IMR-90 (cell line): ENCODE results near the gene ALKBH3. TPM values are rescaled to one million over a fixed set of nuclear protein-coding genes. Genes with fewer than 3 reads are reported as not detected.

Experiments
- ATAC-seq: fragments of 200-7000 bp; cut with Tn5 transposase; 2 replicates; pipeline ENCODE4 v1.9.1; 2020; ENCODE audit warnings: low read depth, mild to moderate bottlenecking, moderate library complexity
- BruUV-seq: library from RNA; stranded (reverse); fragments of 400-500 nt; replicated peaks from 2 replicates; lab custom pipeline; 2021; lab: Mats Ljungman, UMichigan
- CTCF ChIA-PET: fragments of 300-600 bp; formaldehyde crosslinking; extraction: SDS; loops from one replicate; lab custom pipeline; 2021; ENCODE audit warnings: antibody characterized with exemption; lab: Yijun Ruan, JAX
- POLR2A ChIA-PET: fragments of 300-600 bp; sonication (Branson Sonifier 250); formaldehyde crosslinking; loops from one replicate; lab custom pipeline; 2022; ENCODE audit warnings: antibody characterized with exemption; ENCODE audit not compliant: unreplicated experiment; lab: Charles Lee
- DNase-seq: peaks from one replicate; pipeline ENCODE4 v3.0.0; 2013
- H2AFZ ChIP-seq: replicated peaks from 2 replicates; pipeline ENCODE3; 2013; ENCODE audit warnings: low read length, mild to moderate bottlenecking; ENCODE audit not compliant: poor library complexity
- H2AK5ac ChIP-seq: 2 replicates; pipeline ENCODE4 v1.6.1; 2013; ENCODE audit warnings: low read depth, low read length, inconsistent platforms
- H2AK9ac ChIP-seq: replicated peaks from 2 replicates; pipeline ENCODE3; 2013; ENCODE audit warnings: mild to moderate bottlenecking, low read depth, low read length, moderate library complexity; ENCODE audit not compliant: poor library complexity
- H2BK120ac ChIP-seq: 2 replicates; pipeline ENCODE4 v1.6.1; 2013; ENCODE audit warnings: low read depth, low read length, inconsistent platforms
- H2BK15ac ChIP-seq: 3 replicates; pipeline ENCODE4 v1.6.1; 2013; ENCODE audit warnings: low read depth, low read length, inconsistent platforms
- H2BK20ac ChIP-seq: 2 replicates; pipeline ENCODE4 v1.6.1; 2013; ENCODE audit warnings: low read depth, mild to moderate bottlenecking, inconsistent platforms, low read length, moderate library complexity
- H2BK5ac ChIP-seq: 2 replicates; pipeline ENCODE4 v1.6.1; 2013; ENCODE audit warnings: mild to moderate bottlenecking, low read depth, low read length, inconsistent platforms; ENCODE audit not compliant: poor library complexity, severe bottlenecking
- H3K14ac ChIP-seq: replicated peaks from 2 replicates; pipeline ENCODE4 v1.6.1; 2013; ENCODE audit warnings: low read depth, low read length, inconsistent platforms
- H3K18ac ChIP-seq: 2 replicates; pipeline ENCODE4 v1.6.1; 2013; ENCODE audit warnings: low read depth, low read length, control low read depth
- H3K23ac ChIP-seq: 2 replicates; pipeline ENCODE4 v1.6.1; 2013; ENCODE audit warnings: low read depth, low read length, inconsistent platforms
- H3K27ac ChIP-seq: 2 replicates; pipeline ENCODE4 v1.5.1; 2013; ENCODE audit warnings: mild to moderate bottlenecking, control low read depth, low read length; ENCODE audit not compliant: insufficient read depth
- H3K27me3 ChIP-seq: 2 replicates; pipeline ENCODE4 v1.6.1; 2013; ENCODE audit warnings: low read length; ENCODE audit not compliant: control insufficient read depth, insufficient read depth
- H3K36me3 ChIP-seq: 2 replicates; pipeline ENCODE4 v1.6.1; 2013; ENCODE audit warnings: low read length, mixed read lengths; ENCODE audit not compliant: control insufficient read depth, insufficient read depth
- H3K4ac ChIP-seq: 2 replicates; pipeline ENCODE4 v1.6.1; 2013; ENCODE audit warnings: low read depth, low read length, inconsistent platforms
- H3K4me1 ChIP-seq: 2 replicates; pipeline ENCODE4 v1.6.1; 2013; ENCODE audit warnings: low read length, mixed read lengths; ENCODE audit not compliant: control insufficient read depth, insufficient read depth
- H3K4me2 ChIP-seq: 2 replicates; pipeline ENCODE4 v1.6.1; 2013; ENCODE audit warnings: low read depth, mild to moderate bottlenecking, control low read depth, low read length, moderate library complexity
- H3K4me3 ChIP-seq: 2 replicates; pipeline ENCODE4 v1.5.1; 2013; ENCODE audit warnings: low read depth, mild to moderate bottlenecking, control low read depth, low read length, moderate library complexity; ENCODE audit not compliant: insufficient read depth
- H3K56ac ChIP-seq: 2 replicates; pipeline ENCODE4 v1.6.1; 2013; ENCODE audit warnings: low read length, inconsistent platforms; ENCODE audit not compliant: insufficient read depth; ENCODE audit errors: extremely low read depth
- H3K79me1 ChIP-seq, 2 experiments: 2 replicates each; pipeline ENCODE4 v1.6.1; 2013; ENCODE audit warnings: low read length in 2 of 2, inconsistent platforms in 1 of 2, low read depth in 1 of 2
- H3K9ac ChIP-seq: 2 replicates; pipeline ENCODE4 v1.6.1; 2013; ENCODE audit warnings: low read depth, low read length, control low read depth
- H3K9me1 ChIP-seq: 2 replicates; pipeline ENCODE4 v1.6.1; 2013; ENCODE audit warnings: low read length, inconsistent platforms; ENCODE audit not compliant: insufficient read depth
- H3K9me3 ChIP-seq: 2 replicates; pipeline ENCODE4 v1.6.1; 2013; ENCODE audit warnings: low read length; ENCODE audit not compliant: control insufficient read depth, insufficient read depth
- H4K20me1 ChIP-seq: 2 replicates; pipeline ENCODE4 v1.6.1; 2013; ENCODE audit warnings: low read length, inconsistent platforms; ENCODE audit not compliant: insufficient read depth
- H4K5ac ChIP-seq: 2 replicates; pipeline ENCODE4 v1.6.1; 2013; ENCODE audit warnings: mild to moderate bottlenecking, low read depth, low read length, control low read depth
- H4K8ac ChIP-seq, 2 experiments: 2 replicates each; pipeline ENCODE4 v1.6.1; 2013; ENCODE audit warnings: low read depth in 2 of 2, low read length in 2 of 2, control low read depth in 1 of 2, inconsistent platforms in 1 of 2
- H4K91ac ChIP-seq: 2 replicates; pipeline ENCODE4 v1.6.1; 2013; ENCODE audit warnings: low read depth, low read length, inconsistent platforms; ENCODE audit not compliant: insufficient read depth
- BHLHE40 ChIP-seq: fragments of 150-350 bp; IDR thresholded peaks from 2 replicates; pipeline ENCODE4 v1.6.1; 2016; ENCODE audit warnings: mild to moderate bottlenecking, low read depth, low read length
- CEBPB ChIP-seq: IDR thresholded peaks from 2 replicates; pipeline ENCODE4 v1.6.1; 2012; ENCODE audit warnings: low read depth, low read length, improper control_type of control experiment
- CHD1 ChIP-seq: IDR thresholded peaks from 2 replicates; pipeline ENCODE4 v1.6.1; 2012; ENCODE audit warnings: low read depth, low read length, improper control_type of control experiment
- ELK1 ChIP-seq: fragments of 150-350 bp; IDR thresholded peaks from 2 replicates; pipeline ENCODE4 v1.6.1; 2016; ENCODE audit warnings: low read depth, mild to moderate bottlenecking, low read length, moderate library complexity, borderline replicate concordance
- FOS ChIP-seq: fragments of 150-350 bp; IDR thresholded peaks from 2 replicates; pipeline ENCODE4 v1.6.1; 2016; ENCODE audit warnings: low read depth, low read length
- MAFK ChIP-seq: IDR thresholded peaks from 2 replicates; pipeline ENCODE4 v1.6.1; 2012; ENCODE audit warnings: low read depth, low read length, improper control_type of control experiment
- NFE2L2 ChIP-seq: fragments of 150-350 bp; IDR thresholded peaks from 2 replicates; pipeline ENCODE4 v1.6.1; 2016; ENCODE audit warnings: low read depth, mild to moderate bottlenecking, low read length
- RFX5 ChIP-seq: IDR thresholded peaks from 2 replicates; pipeline ENCODE4 v1.8.0; 2012; ENCODE audit warnings: low read depth, mild to moderate bottlenecking, low read length, moderate library complexity
- SMC3 ChIP-seq: fragments of 150-350 bp; IDR thresholded peaks from 2 replicates; pipeline ENCODE4 v1.6.1; 2016; ENCODE audit warnings: low read depth, mild to moderate bottlenecking, antibody characterized with exemption, low read length, moderate library complexity
- WGBS, 2 experiments: methylation state at CpG; one replicate each; pipeline versions ENCODE4 v1.1.5 to v1.1.7; 2013; ENCODE audit warnings: missing lambda C conversion rate in 2 of 2; ENCODE audit not compliant: insufficient read length in 1 of 2; ENCODE audit errors: extremely low coverage in 2 of 2; 5-methylcytosine and 5-hydroxymethylcytosine counted together
- dilution Hi-C: fragments of 300-500 bp; cut with HindIII; formaldehyde crosslinking; loops from one replicate; pipeline ENCODE4 v1.14.3; 2018; ENCODE audit warnings: low sequenced_read_pairs; ENCODE audit not compliant: unreplicated experiment
- in situ Hi-C: fragments of 300-500 bp; cut with MboI; formaldehyde crosslinking; loops from 3 replicates; pipeline ENCODE4 v1.14.3; 2019; ENCODE audit warnings: low sequenced_read_pairs, inconsistent platforms, mixed read lengths
- intact Hi-C: fragments of 100-400 bp; cut with micrococcal nuclease; formaldehyde crosslinking; loops from 2 replicates; pipeline ENCODE4 v1.10.0; 2022
- polyA plus RNA-seq, 3 experiments: library from polyadenylated mRNA; depleted of rRNA; stranded (reverse); fragments of >200 nt; gene quantifications; 2 replicates each; pipeline ENCODE4 v1.2.3, GENCODE V29; 2012; ENCODE audit warnings: low replicate concordance in 1 of 3
- total RNA-seq: library from RNA; depleted of rRNA; stranded (reverse); fragments of >200 nt; gene quantifications from 2 replicates; pipeline ENCODE4 v1.2.3, GENCODE V29; 2012
- TF ChIP-seq, protein P1 (sequence below): conservative IDR thresholded peaks from 2 replicates; pipeline ENCODE4 v1.5.1; 2012; ENCODE audit warnings: mild to moderate bottlenecking, low read depth, low read length, improper control_type of control experiment
- TF ChIP-seq, protein P2 (sequence below): fragments of 150-350 bp; IDR thresholded peaks from 2 replicates; pipeline ENCODE4 v1.6.1; 2017; ENCODE audit warnings: mild to moderate bottlenecking, antibody characterized with exemption, low read length, low read depth

Gene ALKBH3
- total and polyA plus RNA-seq, 2 of the 4 experiments (the other 2 are of a cell fraction): 27.7 to 62.9 TPM

GRCh38 chr11:43856993-43857392, 23.6 kb upstream of the ALKBH3 start:
- H2AK5ac ChIP-seq: no peak overlapping the region
- dilution Hi-C loops (no loop called here), in situ Hi-C loops (no loop called here), intact Hi-C loops (loop anchor here (10.0 kb wide), 1 partner anchor 402 kb away; no protein-coding TSS in a partner anchor)
- no peaks in the 10 kb centered on the region for H4K20me1 ChIP-seq
- no peak overlapping the region for H4K91ac ChIP-seq
- BruUV-seq: no TSS peak
- no peak for TF ChIP-seq NFE2L2
- TF ChIP-seq FOS: no peak
- no peak for TF ChIP-seq SMC3
- TF ChIP-seq BHLHE40: no peak
- TF ChIP-seq, protein P1, sequence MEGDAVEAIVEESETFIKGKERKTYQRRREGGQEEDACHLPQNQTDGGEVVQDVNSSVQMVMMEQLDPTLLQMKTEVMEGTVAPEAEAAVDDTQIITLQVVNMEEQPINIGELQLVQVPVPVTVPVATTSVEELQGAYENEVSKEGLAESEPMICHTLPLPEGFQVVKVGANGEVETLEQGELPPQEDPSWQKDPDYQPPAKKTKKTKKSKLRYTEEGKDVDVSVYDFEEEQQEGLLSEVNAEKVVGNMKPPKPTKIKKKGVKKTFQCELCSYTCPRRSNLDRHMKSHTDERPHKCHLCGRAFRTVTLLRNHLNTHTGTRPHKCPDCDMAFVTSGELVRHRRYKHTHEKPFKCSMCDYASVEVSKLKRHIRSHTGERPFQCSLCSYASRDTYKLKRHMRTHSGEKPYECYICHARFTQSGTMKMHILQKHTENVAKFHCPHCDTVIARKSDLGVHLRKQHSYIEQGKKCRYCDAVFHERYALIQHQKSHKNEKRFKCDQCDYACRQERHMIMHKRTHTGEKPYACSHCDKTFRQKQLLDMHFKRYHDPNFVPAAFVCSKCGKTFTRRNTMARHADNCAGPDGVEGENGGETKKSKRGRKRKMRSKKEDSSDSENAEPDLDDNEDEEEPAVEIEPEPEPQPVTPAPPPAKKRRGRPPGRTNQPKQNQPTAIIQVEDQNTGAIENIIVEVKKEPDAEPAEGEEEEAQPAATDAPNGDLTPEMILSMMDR: no peak
- no peak for TF ChIP-seq CHD1
- TF ChIP-seq RFX5: no peak
- TF ChIP-seq CEBPB: no peak
- no peak for TF ChIP-seq MAFK
- TF ChIP-seq, protein P2, sequence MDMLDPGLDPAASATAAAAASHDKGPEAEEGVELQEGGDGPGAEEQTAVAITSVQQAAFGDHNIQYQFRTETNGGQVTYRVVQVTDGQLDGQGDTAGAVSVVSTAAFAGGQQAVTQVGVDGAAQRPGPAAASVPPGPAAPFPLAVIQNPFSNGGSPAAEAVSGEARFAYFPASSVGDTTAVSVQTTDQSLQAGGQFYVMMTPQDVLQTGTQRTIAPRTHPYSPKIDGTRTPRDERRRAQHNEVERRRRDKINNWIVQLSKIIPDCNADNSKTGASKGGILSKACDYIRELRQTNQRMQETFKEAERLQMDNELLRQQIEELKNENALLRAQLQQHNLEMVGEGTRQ: no peak
- TF ChIP-seq ELK1: no peak
- H3K9ac ChIP-seq: no peak overlapping the region
- no peak overlapping the region for H3K14ac ChIP-seq
- H2BK120ac ChIP-seq: no peak overlapping the region
- no peaks in the 10 kb centered on the region for H3K9me1 ChIP-seq
- no peaks in the 10 kb centered on the region for H3K4me1 ChIP-seq
- no peak overlapping the region for H2AFZ ChIP-seq
- H3K36me3 ChIP-seq: peaks cover 1% of the 10 kb centered on the region; the same call in 1 of the 2 replicates
- ChIA-PET POLR2A (no interaction called here), CTCF (interaction anchor here (0.8 kb wide), 1 partner anchor 31 kb away, joined by 3 read pairs; no protein-coding TSS in a partner anchor)
- ATAC-seq (no peak), DNase-seq (no peak)
- H3K27ac ChIP-seq: no peak overlapping the region
- WGBS, 2 experiments: 80% methylated on average over 1 of the region's 3 CpGs; no CpG with 5 or more reads in 1 of the 2 experiments
- H2AK9ac ChIP-seq: no peak overlapping the region
- H2BK5ac ChIP-seq: no peak overlapping the region
- H3K56ac ChIP-seq: no peak overlapping the region
- H4K8ac ChIP-seq: no peak overlapping the region
- no peak overlapping the region for H3K4ac ChIP-seq
- H3K18ac ChIP-seq: no peak overlapping the region
- H3K79me1 ChIP-seq: no peaks in the 10 kb centered on the region
- no peaks in the 10 kb centered on the region for H3K27me3 ChIP-seq
- no peak overlapping the region for H3K23ac ChIP-seq
- H2BK20ac ChIP-seq: no peak overlapping the region
- no peak overlapping the region for H3K4me2 ChIP-seq
- no peak overlapping the region for H2BK15ac ChIP-seq
- H3K9me3 ChIP-seq: no peaks in the 10 kb centered on the region
- H3K4me3 ChIP-seq: no peak overlapping the region
- no peak overlapping the region for H4K5ac ChIP-seq
